Measurements from ENCODE around the gene CAMSAP1.
A peak's percentile ranks its signal among the peaks of the same experiment; 100 is the strongest.
"Not testable (repeated sequence)": the region's sequence is repeated elsewhere in the genome, so short reads cannot be mapped to it uniquely, and the experiment has no call there.

CAMSAP1 gene, protein sequence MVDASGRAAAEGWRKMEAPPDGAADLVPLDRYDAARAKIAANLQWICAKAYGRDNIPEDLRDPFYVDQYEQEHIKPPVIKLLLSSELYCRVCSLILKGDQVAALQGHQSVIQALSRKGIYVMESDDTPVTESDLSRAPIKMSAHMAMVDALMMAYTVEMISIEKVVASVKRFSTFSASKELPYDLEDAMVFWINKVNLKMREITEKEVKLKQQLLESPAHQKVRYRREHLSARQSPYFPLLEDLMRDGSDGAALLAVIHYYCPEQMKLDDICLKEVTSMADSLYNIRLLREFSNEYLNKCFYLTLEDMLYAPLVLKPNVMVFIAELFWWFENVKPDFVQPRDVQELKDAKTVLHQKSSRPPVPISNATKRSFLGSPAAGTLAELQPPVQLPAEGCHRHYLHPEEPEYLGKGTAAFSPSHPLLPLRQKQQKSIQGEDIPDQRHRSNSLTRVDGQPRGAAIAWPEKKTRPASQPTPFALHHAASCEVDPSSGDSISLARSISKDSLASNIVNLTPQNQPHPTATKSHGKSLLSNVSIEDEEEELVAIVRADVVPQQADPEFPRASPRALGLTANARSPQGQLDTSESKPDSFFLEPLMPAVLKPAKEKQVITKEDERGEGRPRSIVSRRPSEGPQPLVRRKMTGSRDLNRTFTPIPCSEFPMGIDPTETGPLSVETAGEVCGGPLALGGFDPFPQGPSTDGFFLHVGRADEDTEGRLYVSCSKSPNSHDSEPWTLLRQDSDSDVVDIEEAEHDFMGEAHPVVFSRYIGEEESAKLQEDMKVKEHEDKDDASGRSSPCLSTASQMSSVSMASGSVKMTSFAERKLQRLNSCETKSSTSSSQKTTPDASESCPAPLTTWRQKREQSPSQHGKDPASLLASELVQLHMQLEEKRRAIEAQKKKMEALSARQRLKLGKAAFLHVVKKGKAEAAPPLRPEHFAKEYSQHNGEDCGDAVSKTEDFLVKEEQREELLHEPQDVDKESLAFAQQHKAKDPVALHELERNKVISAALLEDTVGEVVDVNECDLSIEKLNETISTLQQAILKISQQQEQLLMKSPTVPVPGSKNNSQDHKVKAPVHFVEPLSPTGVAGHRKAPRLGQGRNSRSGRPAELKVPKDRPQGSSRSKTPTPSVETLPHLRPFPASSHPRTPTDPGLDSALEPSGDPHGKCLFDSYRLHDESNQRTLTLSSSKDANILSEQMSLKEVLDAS (N-terminal part only)
- total RNA-seq, result 71.2 to 113 reads per million in 2 donors

DNA sequence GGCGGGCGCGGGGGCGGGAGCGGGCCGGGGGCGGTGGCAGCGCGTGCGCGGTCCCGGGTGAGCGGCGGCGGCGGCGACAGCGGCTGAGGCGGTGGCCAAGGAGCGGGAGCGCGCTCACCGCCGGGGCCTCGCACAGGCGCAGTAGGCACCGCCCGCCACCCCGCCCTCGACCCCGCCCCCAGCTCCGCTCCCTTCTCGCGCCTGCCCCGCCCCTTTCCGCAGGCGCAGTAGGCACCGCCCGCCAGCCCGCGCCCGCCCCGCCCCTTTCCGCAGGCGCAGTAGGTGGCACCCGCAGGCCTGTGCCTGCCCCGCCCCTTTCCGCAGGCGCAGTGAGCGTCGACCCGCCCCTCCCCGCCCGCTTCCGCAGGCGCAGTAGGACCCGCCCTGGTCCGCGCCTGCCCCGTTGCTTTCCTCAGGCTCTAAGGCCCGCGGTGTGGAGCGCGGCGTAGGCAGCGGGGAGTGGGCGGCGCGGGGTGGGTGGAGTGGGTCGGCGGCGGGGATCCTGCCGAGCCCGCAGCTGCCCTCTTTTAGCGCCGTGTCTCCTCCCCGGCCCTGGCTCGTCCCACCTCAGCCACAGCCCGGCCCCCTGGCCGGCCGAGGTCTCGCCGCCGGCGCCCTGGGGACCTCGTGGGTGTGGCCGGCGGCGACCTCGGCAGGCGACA is at the start of gene CAMSAP1:
CAMSAP1 (minus strand) TSS at position 116 of the 662 bp plus-strand sequence. CDS start 387 bp downstream, outside the sequence.
- DNase-seq, result peak; percentile 94

DNA sequence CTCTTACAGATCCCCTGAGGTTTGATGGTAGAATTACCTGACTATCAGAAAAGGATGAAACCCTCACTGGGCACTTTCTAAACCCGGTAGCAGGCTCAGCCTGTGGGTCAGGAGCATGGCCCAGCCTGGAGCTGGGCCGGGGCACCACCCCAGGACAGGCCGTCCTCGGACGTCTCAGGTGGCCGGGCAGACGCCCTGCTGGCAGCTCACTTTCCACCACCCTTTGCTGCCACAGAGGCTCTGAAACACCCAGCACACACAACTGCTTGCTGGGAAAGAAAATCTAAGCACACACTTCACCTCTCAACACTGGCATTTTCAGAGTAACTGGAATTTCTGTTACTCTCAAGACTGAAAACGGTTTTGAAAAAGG is 49.4 kb upstream of the CAMSAP1 start:
- DNase-seq, result no peak

DNA sequence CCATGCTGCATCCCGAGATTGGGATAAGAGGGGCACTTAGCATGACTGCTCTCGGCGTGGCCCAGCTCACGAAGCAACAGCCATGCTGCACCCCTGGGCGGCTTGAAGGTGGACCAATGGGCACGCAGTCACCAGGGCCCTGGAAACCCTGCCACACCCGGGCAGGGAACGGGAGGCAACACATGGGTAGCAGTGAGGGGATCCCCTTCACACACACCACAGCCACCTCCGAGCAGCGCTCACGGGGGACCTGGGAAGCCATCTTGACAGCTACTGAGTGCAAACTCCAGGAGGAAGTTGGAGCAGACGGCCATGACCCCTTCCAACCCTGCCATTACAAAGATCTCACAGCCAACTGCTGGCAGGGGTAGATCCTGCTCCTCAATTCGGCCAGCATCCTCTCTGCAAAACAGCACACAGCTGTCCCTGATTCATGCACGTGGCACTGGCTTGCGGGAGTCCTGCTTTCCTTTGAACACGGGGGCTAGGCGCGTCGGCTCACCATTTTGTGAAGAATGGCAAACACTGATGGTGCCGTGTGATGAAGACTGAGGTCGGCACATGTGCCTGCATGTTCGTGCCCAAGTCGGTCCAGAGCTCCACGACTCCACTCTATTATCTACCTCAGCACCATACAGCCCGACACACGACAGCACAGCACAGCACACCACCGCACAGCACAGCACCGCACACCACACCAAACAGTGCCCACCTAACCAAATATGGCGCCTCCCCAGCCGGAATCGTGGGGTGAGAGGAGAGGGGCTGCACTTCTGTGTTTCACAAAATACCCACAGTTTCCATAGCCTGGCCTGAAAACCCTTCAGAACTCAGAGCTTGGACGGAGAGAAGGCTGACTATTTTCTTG is 48.8 kb upstream of the CAMSAP1 start:
- DNase-seq, result no peak

DNA sequence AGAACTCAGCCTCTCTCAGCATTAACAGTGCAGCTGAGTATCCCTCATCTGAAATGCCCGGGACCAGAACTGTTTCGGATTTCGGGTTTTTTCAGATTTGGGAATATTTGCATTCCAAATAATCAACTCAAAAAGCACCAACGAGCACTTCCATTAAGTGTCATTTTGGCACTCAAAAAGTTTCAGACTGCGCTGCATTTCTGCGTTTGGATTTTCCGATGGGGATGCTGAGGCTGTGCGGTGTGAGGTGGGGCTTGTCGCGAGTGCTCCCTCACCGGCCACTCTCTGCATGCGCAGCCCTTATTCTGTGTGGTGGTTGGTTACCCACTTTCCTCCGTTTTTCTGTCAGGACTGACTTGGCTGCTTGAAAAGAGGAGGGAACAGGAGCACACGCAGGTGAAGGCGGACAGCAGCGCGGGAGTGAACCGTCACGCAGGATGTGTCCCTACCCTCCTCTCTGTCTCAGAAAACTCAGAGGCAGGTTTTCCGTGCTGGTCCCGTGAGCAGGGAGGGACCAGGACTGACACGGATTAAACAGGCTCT is 45.4 kb upstream of the CAMSAP1 start:
- no peak for DNase-seq

DNA sequence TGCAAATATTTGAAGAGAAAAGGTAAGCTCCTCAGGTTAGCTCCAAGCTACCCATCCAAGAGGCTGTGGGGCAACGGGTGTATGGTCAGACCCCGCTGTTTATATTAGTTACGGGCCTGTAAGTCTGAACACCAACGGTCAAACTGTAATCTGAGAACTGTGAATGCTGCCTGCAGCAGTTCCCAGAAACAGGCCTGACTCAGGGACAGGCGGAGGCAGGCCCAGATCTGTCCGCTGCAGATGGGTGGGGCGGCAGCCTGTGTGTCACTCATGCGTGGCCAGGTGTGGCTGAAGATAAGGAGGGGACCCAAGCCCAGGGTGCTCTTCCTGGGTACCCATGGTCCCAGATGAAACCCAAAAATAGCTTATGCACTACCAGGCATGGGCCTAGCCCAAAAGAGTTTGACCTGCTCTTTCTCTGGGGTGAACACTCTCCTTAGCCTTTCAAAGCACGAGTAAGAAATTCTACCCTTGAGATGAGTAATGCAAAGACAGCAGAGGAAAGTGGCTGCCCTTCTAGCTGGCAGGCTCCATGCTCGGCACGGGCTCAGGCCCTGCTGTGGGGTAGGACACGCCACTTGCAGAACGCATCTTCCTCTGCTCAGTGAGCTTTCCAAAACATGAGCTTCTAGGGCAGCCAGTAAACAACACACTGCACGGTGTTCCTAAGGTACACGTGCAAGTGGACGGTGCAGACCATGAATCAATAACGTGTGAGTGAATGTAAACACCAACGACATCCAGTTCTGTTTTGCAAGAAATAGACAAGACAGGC is 44.7 kb upstream of the CAMSAP1 start:
- no peak for DNase-seq

DNA sequence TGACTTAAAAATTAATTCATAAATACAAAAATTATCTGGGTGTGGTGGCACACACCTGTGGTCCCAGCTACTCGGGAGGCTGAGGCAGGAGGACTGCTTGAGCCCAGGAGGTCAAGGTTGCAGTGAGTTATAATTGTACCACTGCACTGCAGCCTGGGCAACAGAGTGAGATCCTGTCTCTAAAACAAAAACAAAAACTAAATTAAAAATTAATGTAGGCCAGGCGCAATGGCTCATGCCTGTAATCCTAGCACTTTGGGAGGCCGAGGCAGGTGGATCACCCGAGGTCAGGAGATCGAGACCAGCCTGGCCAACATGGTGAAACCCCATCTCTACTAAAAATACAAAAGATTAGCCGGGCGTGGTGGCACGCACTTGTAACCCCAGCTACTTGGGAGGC is 44.0 kb upstream of the CAMSAP1 start:
- not testable (repeated sequence) for DNase-seq

DNA sequence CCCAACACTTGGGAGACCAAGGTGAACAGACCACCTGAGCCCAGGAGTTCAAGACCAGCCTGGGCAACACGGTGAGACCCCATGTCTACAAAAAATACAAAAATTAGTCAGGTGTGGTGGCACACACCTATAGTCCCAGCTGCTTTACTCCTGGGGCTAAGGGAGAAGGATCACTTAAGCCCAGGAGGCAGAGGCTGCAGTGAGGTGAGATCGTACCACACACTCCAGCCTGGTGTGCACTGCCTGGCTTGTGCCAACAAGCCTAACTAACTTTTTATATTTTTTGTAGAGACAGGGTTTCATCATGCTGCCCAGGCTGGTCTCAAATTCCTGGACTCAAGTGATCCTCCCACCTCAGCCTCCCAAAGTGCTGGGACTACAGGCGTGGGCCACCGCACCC is 43.5 kb upstream of the CAMSAP1 start:
- not testable (repeated sequence) for DNase-seq

DNA sequence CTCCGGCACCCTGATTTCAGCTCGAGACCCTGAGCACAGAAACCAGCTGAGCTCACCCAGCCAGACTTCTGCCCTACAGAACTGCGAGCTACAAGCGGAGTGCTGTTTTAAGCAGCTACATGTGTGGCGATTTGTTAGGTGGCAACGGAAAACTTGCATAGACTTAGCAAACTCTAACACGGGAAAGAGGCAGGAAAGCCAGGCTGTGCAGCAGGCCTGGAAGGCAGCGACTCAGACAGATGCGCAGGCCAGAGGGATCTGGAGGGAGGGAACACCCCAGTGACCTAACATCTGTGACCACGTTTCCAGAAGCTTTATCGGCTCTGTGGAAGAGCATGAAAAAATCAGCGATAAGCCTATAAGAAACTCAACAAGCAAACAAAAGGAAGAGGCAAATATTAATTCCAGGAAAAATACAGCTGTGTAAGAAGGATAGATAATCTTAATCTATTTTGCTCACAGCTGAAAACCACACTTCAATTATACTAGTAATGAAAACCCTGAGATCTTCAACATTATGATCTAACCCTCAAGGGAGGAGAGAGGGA is 42.9 kb upstream of the CAMSAP1 start:
- no peak for DNase-seq

DNA sequence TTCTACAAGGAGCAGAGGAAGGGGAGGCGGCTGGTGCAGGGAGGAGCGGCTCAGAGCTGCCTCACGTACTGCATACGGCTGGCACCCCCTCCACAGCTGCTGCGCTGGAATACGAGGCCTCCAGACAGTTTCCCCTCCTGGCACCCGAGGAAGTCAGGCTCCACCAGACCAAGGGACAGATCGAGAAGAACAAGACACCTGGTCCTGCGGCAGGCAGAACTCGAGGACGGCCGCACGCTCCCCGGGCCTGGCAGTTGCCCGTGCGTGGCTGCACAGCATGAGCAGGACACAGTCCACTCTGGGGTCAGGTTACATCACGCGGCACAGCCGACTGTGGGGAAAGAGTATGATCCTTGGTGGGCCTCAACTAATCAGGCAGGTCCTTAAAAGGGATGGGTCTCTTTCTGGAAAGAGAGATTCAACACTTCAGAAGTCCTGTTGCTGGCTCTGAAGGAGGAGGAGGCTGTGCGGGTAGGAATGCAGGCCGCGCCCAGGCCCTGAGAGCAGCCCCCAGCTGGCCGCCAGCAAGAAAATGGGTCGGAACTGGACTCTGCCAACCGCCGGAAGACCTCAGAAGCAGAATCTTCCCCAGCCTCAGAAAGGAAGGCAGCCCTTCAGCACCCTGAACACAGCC is 42.3 kb upstream of the CAMSAP1 start:
- no peak for DNase-seq

DNA sequence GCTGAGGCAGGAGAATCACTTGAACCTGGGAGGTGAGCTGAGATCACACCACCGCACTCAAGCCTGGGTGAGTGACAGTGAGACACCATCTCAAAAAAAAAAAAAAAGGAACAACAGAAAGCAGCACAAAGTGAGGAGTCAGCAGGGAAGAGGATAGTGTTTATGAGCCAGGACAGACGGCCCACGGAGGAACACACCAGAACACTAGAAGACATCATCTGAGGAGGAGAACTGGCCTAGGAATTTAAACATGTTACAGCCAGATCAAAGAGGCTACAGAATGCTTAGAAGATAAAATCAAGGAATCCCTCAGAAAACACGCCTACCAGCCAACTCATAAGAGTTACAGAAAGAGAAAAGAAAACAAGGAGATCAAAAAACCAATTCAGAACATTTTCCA is 41.6 kb upstream of the CAMSAP1 start:
- no peak for DNase-seq

DNA sequence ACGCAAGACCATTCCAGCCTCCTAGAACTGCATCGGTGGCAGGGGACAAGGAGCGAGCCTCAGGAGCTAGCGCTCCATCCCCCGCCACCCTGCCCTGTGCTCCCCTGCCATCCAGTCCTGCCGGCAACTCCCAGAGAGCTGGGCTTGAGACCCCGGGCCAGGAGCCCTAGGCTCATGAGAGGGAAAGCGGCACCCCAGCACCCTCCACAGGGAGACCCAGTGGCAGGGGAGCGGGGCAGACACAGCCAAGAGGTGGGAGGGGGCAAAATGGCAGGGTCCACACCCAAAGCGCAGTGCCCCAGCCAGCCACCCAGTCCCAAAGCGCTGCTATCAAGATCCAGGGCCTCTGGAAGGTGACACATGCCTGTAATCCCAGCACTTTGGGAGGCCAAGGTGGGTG is 41.1 kb upstream of the CAMSAP1 start:
- DNase-seq, result no peak

DNA sequence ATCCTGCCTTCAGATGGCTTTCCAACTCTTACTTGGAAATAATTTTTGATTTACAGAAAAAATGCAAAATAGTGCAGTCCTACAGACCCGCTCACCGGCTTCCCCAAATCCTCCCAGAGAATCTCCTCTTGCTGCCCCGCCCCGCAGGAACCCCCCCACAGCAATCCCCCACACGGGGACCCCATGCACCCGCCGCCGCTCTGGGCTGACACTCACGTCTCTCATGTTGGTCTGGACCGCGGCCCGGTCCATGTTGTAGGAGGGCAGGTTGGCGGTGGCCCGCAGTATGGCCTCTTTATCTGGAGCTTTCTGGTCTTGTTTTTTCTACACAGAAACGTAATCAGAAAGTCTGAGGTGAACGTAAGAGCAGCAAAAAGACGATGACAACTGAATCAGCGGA is 40.2 kb upstream of the CAMSAP1 start:
- DNase-seq, result no peak

DNA sequence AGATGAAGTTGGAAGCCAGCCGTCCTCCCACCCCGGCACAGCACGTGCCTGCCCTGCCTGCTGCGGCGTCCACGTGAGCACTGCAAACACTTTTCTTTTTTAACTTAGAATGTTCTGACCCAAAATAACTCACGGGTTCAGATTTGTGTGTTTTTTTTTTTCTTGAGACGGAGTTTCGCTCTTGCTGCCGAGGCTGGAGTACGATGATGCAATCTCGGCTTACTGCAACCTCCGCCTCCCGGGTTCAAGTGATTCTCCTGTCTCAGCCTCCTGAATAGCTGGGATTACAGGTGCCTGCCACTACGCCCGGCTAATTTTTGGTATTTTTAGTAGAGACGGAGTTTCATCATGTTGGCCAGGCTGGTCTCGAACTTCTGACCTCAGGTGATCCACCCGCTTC is 39.8 kb upstream of the CAMSAP1 start:
- DNase-seq, result not testable (repeated sequence)

DNA sequence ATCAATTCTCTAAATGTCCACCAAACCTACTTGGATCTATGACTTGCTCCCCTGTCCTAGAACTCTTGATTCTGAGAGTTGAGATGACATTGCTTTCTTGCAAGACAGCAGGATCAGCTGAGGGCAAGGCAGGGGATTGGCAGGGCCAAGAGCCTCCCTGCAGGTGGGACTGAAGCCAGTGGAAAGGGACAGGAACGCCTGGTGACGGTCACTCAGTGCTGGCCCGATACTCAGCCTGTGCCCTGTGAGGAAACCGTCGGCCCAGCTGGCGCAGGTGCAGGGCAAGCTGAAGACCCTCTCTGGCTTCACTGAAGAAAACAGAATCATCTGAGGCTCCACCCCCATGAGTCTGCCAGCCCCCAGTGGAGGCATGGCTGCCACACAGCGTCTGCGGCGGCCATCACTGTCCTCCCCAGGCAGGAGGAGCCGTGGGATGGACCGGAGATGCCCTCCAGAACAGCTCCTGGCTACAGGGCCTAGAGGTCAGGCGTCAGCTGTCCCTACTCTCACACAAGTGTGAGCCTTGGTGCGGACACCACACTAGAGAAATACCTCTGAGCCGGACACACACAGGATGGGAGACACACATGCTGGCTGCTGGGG is 39.1 kb upstream of the CAMSAP1 start:
- DNase-seq, result no peak

DNA sequence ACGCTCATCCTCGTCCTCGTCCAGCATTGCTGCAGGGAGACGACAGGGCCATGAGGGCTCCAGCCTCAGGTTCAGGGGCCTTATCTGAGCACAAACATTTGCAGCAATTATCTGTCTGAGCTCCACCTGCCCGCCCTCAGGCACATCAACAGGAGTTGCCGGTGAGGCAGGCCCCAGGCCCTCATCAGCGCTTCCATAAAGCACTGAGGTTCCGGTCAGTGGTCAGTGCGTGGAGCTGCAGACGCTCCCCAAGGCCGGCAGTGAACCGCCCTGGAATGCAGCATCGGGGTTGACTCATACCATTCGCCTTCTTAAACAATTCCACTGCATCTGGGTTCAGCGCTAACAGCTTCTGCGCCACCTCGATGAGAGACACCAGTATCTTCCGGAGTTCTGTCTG is 38.6 kb upstream of the CAMSAP1 start:
- DNase-seq, result no peak

DNA sequence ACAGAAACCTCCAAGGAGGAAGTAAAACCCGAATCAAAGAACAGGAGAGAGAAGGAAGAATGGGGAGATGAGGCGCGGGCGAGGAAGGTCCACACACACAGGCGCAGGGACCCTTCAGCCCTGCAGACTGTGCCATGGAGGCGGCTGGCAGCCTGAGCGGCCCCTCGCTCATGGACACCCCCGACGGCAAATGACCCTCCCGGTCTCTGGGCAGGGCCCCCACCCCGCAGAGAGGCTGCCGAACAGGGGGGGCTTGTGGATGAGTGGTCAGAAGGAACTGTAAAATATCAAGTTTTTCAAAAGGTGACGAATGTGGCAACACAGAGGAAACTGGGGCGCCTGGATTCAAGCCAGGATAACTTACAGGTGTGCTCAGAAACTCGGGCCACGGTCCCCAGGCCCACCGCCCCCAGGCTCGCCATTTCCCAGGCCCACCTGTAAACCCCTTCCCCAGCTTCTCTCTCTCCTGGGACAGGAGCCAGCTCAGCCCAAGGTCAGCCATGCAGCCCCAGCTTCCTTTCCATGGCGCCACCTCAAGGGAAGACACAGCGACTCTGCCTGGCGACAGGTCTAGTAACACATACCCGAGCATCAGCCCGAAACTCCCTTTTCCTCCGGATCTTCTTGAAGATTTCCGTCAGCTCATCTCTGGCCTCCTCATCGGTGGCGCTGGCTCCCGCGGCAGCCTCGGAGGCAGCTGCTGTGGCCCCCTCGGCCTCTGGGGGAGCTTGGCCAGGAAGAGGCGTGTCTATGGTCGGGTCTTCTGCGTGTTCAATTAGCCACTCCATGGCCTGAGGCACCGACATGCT is 37.3 kb upstream of the CAMSAP1 start:
- DNase-seq, result no peak

DNA sequence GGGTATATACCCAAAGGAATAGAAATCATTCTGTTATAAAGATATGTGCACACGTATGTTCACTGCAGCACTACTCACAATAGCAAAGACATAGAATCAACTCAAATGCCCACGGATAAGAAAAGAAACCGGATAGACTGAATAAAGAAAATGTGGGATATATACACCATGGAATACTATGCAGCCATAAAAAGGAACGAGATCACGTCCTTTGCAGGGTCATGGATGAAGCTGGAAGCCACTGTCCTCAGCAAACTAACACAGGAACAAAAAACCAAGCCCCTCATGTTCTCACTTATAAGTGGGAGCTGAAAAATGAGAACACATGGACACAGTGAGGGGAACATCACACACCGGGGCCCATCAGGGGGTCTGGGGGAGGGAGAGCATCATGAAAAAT is 36.3 kb upstream of the CAMSAP1 start:
- DNase-seq, result not testable (repeated sequence)

DNA sequence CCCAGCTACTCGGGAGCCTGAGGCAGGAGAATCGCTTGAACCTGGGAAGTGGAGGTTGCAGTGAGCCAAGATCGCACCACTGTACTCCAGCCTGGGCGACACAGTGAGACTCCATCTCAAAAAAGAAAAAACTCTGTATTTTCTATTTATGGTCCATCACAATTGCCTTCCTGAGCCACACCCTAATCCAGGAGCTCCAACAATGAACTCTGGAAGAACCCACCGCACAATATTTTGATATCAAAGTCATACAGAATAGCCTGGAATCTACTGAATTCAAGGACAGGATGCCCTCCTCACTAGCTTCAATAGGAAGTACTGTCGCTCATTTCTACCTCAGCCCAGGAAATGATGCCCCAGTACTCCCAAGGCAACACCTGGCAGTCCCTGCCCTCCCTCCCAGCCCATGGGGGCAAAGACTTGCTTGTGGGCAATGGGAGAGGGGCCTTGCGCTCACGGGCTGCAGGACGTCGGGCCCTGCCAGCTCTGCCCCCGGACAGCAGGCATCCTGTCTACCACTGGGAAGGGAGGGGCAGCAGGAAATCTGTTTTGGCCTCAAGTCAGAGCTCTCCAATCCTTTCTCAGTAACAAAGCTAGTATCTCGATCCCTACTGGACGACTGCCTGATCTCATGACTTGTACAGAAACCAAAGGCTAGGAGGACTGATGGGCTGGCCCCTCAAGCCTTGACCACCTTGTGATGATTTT is 34.1 kb upstream of the CAMSAP1 start:
- no peak for DNase-seq

Data from T-helper 9 cell (primary cell).